SU-DHL-6 (cell line): ENCODE results near the gene ZNF135.

Source experiments
- H2AFZ ChIP-seq: fragments of 200-600 bp; sonication (generic); 2 replicates; pipeline ENCODE4 v1.6.1; 2014; ENCODE audit warnings: low read depth, mild to moderate bottlenecking, moderate library complexity, mixed read lengths, antibody characterized with exemption, low read length; ENCODE audit not compliant: severe bottlenecking
- H3F3A ChIP-seq: fragments of 200-600 bp; shearing (Covaris generic); 2 replicates; pipeline ENCODE4 v1.6.0; 2016; ENCODE audit warnings: antibody characterized with exemption, mild to moderate bottlenecking; ENCODE audit not compliant: insufficient read depth
- H3K27ac ChIP-seq: fragments of 200-600 bp; sonication (generic); 2 replicates; pipeline ENCODE4 v1.5.1; 2016; ENCODE audit warnings: low read depth, mild to moderate bottlenecking, low read length, moderate library complexity, mixed read lengths
- H3K27me3 ChIP-seq: fragments of 200-600 bp; sonication (generic), shearing (Covaris generic); 2 replicates; pipeline ENCODE4 v1.6.0; 2014; ENCODE audit warnings: mild to moderate bottlenecking, low read length
- H3K36me3 ChIP-seq: fragments of 200-600 bp; sonication (generic); 2 replicates; pipeline ENCODE4 v1.6.1; 2014; ENCODE audit warnings: mild to moderate bottlenecking, low read length, mixed read lengths
- H3K4me2 ChIP-seq: fragments of 300-600, 200-600 bp; shearing (Covaris generic), sonication (generic); 2 replicates; pipeline ENCODE4 v1.6.0; 2014; ENCODE audit warnings: low read length, low read depth, mild to moderate bottlenecking; ENCODE audit not compliant: poor library complexity, severe bottlenecking
- H3K4me3 ChIP-seq: fragments of 200-600 bp; sonication (generic); 2 replicates; pipeline ENCODE4 v1.5.1; 2014; ENCODE audit warnings: antibody characterized with exemption, low read length, mild to moderate bottlenecking, mixed read lengths; ENCODE audit not compliant: insufficient read depth, poor library complexity, severe bottlenecking
- H3K79me2 ChIP-seq: fragments of 200-600 bp; sonication (generic); 2 replicates; pipeline ENCODE4 v1.6.1; 2014; ENCODE audit warnings: mild to moderate bottlenecking, low read length, moderate library complexity; ENCODE audit not compliant: insufficient read depth
- H3K9ac ChIP-seq: fragments of 200-600 bp; sonication (generic); 2 replicates; pipeline ENCODE4 v1.7.0; 2014; ENCODE audit warnings: mild to moderate bottlenecking, low read length
- H3K9me2 ChIP-seq: fragments of 200-600 bp; sonication (generic); replicated peaks from 2 replicates; pipeline ENCODE4 v1.6.1; 2014; ENCODE audit warnings: low read length; ENCODE audit not compliant: insufficient read depth
- H3K9me3 ChIP-seq: fragments of 200-600 bp; sonication (generic); 2 replicates; pipeline ENCODE4 v1.6.1; 2014; ENCODE audit warnings: low read length, mixed read lengths; ENCODE audit not compliant: insufficient read depth
- H4K20me1 ChIP-seq: fragments of 200-600 bp; sonication (generic); 2 replicates; pipeline ENCODE4 v1.6.1; 2014; ENCODE audit warnings: low read depth, mild to moderate bottlenecking, antibody characterized with exemption, low read length, moderate library complexity, mixed read lengths
- EZH2phosphoT487 ChIP-seq: fragments of 200-600 bp; sonication (generic), shearing (Covaris generic); conservative IDR thresholded peaks from 2 replicates; pipeline ENCODE4 v1.6.1; 2018; ENCODE audit warnings: mild to moderate bottlenecking, antibody characterized with exemption, low read length, moderate library complexity, mixed read lengths
- TF ChIP-seq, protein P1 (sequence below): fragments of 200-600 bp; sonication (generic); IDR thresholded peaks from one replicate; pipeline ENCODE4 v1.5.1; 2017; ENCODE audit warnings: antibody characterized with exemption, mild to moderate bottlenecking, low read length, moderate library complexity; ENCODE audit not compliant: insufficient read depth, poor library complexity, severe bottlenecking

Gene ZNF135

DNA sequence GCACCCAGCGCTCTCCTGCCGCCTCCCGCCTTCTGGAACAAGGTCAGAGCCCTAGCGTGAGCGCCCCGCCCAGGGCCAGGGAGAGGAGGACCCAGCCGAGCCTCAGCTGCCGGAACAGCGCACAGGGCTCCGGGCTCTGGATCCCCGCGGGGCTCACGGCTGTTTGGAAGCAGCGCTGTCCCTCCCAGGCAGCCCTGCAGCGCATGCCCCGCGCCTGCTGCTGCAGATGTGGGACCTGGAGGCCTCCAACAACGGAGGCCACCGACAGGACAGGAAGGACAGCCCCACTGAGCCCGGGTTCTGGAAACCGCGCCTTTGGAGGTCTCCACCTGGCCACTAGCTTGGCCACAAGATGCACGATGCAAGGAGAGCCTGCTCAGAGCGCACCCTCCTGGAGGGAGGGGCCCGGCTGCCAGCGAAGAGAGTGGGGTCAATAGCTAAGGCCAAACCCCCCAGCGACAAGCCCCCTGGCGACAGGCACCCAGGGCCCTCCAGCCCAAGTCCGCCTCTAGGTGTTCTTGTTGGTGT lies 26.3 kb downstream of the ZNF135 start:
- no peaks in the 10 kb centered on the region for H3K9me2 ChIP-seq
- no peaks in the 10 kb centered on the region for H4K20me1 ChIP-seq
- no peaks in the 10 kb centered on the region for H3F3A ChIP-seq
- H3K79me2 ChIP-seq, result no peaks in the 10 kb centered on the region
- TF ChIP-seq, protein P1, sequence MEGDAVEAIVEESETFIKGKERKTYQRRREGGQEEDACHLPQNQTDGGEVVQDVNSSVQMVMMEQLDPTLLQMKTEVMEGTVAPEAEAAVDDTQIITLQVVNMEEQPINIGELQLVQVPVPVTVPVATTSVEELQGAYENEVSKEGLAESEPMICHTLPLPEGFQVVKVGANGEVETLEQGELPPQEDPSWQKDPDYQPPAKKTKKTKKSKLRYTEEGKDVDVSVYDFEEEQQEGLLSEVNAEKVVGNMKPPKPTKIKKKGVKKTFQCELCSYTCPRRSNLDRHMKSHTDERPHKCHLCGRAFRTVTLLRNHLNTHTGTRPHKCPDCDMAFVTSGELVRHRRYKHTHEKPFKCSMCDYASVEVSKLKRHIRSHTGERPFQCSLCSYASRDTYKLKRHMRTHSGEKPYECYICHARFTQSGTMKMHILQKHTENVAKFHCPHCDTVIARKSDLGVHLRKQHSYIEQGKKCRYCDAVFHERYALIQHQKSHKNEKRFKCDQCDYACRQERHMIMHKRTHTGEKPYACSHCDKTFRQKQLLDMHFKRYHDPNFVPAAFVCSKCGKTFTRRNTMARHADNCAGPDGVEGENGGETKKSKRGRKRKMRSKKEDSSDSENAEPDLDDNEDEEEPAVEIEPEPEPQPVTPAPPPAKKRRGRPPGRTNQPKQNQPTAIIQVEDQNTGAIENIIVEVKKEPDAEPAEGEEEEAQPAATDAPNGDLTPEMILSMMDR, result no peak
- no peak for TF ChIP-seq EZH2phosphoT487
- no peak overlapping the region for H3K9ac ChIP-seq
- H3K9me3 ChIP-seq, result no peaks in the 10 kb centered on the region
- no peak overlapping the region for H3K4me3 ChIP-seq
- no peak overlapping the region for H3K4me2 ChIP-seq
- no peak overlapping the region for H2AFZ ChIP-seq
- H3K27ac ChIP-seq, result no peak overlapping the region
- no peaks in the 10 kb centered on the region for H3K36me3 ChIP-seq
- no peaks in the 10 kb centered on the region for H3K27me3 ChIP-seq

DNA sequence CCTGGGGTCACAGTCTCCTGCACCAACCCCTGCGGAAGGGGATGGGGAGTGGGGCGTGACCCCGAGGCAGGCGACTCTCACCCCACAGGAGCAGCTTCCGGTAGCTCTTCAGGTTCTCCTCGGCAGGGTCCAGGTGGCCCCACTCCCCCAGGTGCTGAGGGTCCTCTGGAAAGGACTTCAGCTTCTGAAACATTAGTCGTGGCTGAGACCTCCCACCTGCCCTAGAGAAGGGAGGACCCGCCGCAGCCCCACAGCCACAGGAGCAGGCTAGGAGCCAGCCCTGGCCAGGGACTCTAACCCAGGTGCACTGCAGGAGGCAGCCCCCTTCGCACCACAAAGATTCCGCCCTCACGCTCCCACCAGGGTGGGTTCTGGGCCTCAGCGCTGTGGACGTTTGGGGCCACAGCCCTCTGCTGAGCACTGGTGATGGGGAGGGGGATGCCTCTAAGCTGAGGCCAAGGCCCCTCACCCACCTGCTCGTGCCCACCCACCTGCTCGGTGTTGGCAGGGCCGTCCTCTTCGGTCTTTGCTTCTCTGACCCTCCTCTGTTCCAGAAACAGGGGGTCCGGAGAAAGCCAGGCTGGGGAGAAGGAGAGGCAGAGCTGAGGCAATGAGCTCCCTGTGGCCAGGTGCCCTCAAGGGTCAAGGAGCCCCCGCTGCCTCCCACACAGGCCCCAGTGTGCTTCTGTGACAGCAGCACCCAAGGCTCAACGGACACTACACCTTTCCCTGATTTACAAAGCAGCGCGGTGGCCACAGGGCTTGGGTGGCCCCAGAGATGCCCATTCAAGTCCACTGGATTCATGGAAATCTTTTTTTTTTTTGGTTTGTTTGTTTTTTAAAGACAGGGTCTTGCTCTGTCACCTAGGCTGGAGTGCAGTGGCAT lies 28.0 kb downstream of the ZNF135 start:
- H3K9me3 ChIP-seq, result no peaks in the 10 kb centered on the region
- H3K9ac ChIP-seq, result no peak overlapping the region
- H3K79me2 ChIP-seq, result no peaks in the 10 kb centered on the region
- no peak overlapping the region for H3K4me2 ChIP-seq
- H3K9me2 ChIP-seq, result no peaks in the 10 kb centered on the region
- no peaks in the 10 kb centered on the region for H4K20me1 ChIP-seq
- H3K27ac ChIP-seq, result no peak overlapping the region
- no peaks in the 10 kb centered on the region for H3K27me3 ChIP-seq
- H3K36me3 ChIP-seq, result no peaks in the 10 kb centered on the region
- no peak for TF ChIP-seq EZH2phosphoT487
- TF ChIP-seq, protein P1, result no peak
- no peak overlapping the region for H3K4me3 ChIP-seq
- H3F3A ChIP-seq, result no peaks in the 10 kb centered on the region
- H2AFZ ChIP-seq, result no peak overlapping the region

DNA sequence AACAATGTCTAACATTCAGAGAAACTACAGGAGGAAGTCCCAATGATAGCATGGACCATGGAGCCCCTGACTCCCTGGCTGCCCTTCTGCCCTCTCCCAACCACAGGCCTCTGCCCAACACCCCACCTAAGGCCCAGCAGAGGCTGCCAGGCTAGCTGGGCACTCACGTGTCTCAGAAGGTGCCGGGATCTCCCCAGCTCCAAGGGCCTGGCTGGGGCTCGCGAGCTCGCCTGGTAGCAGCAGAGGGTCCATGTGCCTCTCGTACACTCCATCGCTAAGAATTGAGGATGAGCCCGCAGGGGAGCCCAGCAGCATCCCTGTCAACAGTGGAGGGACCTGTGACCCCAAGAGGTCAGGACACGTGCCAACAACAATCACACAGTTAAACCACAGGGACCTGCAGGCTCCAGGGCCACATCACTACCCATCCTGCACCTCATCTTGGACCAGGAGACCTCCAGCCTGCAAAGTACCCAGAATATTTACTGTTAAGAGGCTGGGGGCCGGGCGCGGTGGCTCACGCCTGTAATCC lies 29.5 kb downstream of the ZNF135 start:
- H4K20me1 ChIP-seq, result no peaks in the 10 kb centered on the region
- no peaks in the 10 kb centered on the region for H3K9me2 ChIP-seq
- no peaks in the 10 kb centered on the region for H3F3A ChIP-seq
- H3K36me3 ChIP-seq, result no peaks in the 10 kb centered on the region
- no peaks in the 10 kb centered on the region for H3K27me3 ChIP-seq
- no peaks in the 10 kb centered on the region for H3K9me3 ChIP-seq
- H3K79me2 ChIP-seq, result no peaks in the 10 kb centered on the region
- no peak overlapping the region for H3K9ac ChIP-seq
- no peak overlapping the region for H3K4me3 ChIP-seq
- H3K4me2 ChIP-seq, result no peak overlapping the region
- H3K27ac ChIP-seq, result no peak overlapping the region
- no peak overlapping the region for H2AFZ ChIP-seq
- TF ChIP-seq EZH2phosphoT487, result no peak
- TF ChIP-seq, protein P1, result no peak
